SK-N-SH treated with all-trans-retinoic acid at 6 μM for 48 hours (cell line): ENCODE results near the gene CLDN25.

Experiments
- ATAC-seq: fragments of 200-7000 bp; cut with Tn5 transposase; 3 replicates; pipeline ENCODE4 v1.9.1; 2020; ENCODE audit warnings: mild to moderate bottlenecking, moderate library complexity
- ARNTL ChIP-seq: fragments of 450-650 bp; formaldehyde crosslinking; IDR thresholded peaks from 2 replicates; pipeline ENCODE4 v1.5.0; 2020; ENCODE audit warnings: low read depth, mild to moderate bottlenecking, moderate library complexity, borderline replicate concordance
- BACH2 ChIP-seq: fragments of 250-450 bp; sonication (Bioruptor Pico); IDR thresholded peaks from 2 replicates; pipeline ENCODE4 v1.9.0; 2021; ENCODE audit warnings: mild to moderate bottlenecking, borderline replicate concordance
- CSDC2 ChIP-seq: fragments of 250-450 bp; sonication (Bioruptor Pico); IDR thresholded peaks from 2 replicates; pipeline ENCODE4 v1.5.0; 2020; ENCODE audit warnings: mild to moderate bottlenecking, moderate library complexity
- ESRRG ChIP-seq: fragments of 250-450 bp; sonication (Bioruptor Pico); IDR thresholded peaks from 2 replicates; pipeline ENCODE4 v1.6.1; 2021; ENCODE audit warnings: mild to moderate bottlenecking
- GLIS3 ChIP-seq: fragments of 250-450 bp; sonication (Bioruptor Pico); IDR thresholded peaks from 2 replicates; pipeline ENCODE4 v1.5.0; 2020; ENCODE audit warnings: mild to moderate bottlenecking, moderate library complexity
- ISL1 ChIP-seq: fragments of 250-450 bp; sonication (Bioruptor Pico); IDR thresholded peaks from 2 replicates; pipeline ENCODE4 v2.1.2; 2022; ENCODE audit warnings: mild to moderate bottlenecking, moderate library complexity
- PPARA ChIP-seq: fragments of 250-450 bp; sonication (Bioruptor Pico); IDR thresholded peaks from 2 replicates; pipeline ENCODE4 v1.5.0; 2020; ENCODE audit warnings: mild to moderate bottlenecking, borderline replicate concordance
- RARB ChIP-seq: fragments of 250-450 bp; sonication (Bioruptor Pico); IDR thresholded peaks from 2 replicates; pipeline ENCODE4 v1.8.0; 2021; ENCODE audit warnings: mild to moderate bottlenecking, moderate library complexity
- TCF4 ChIP-seq: fragments of 250-450 bp; sonication (Bioruptor Pico); IDR thresholded peaks from 2 replicates; pipeline ENCODE4 v1.8.0; 2021; ENCODE audit warnings: mild to moderate bottlenecking, moderate library complexity, borderline replicate concordance
- TOX ChIP-seq: fragments of 250-450 bp; sonication (Bioruptor Pico); IDR thresholded peaks from 2 replicates; pipeline ENCODE4 v1.8.0; 2021; ENCODE audit warnings: mild to moderate bottlenecking, moderate library complexity, borderline replicate concordance
- ZC3H10 ChIP-seq: fragments of 250-450 bp; sonication (Bioruptor Pico); IDR thresholded peaks from 2 replicates; pipeline ENCODE4 v1.5.1; 2021; ENCODE audit warnings: mild to moderate bottlenecking, moderate library complexity
- ZFP3 ChIP-seq: fragments of 250-450 bp; sonication (Bioruptor Pico); IDR thresholded peaks from 2 replicates; pipeline ENCODE4 v1.5.0; 2020; ENCODE audit warnings: mild to moderate bottlenecking, moderate library complexity
- ZNF70 ChIP-seq: fragments of 450-650 bp; formaldehyde crosslinking; IDR thresholded peaks from 2 replicates; pipeline ENCODE4 v1.5.0; 2020; ENCODE audit warnings: mild to moderate bottlenecking, moderate library complexity
- ZNF8 ChIP-seq: fragments of 450-650 bp; formaldehyde crosslinking; IDR thresholded peaks from 2 replicates; pipeline ENCODE4 v1.5.0; 2020; ENCODE audit warnings: mild to moderate bottlenecking, moderate library complexity
- TF ChIP-seq, protein P1 (sequence below): fragments of 250-450 bp; sonication (Bioruptor Pico); IDR thresholded peaks from 2 replicates; pipeline ENCODE4 v1.8.0; 2020; ENCODE audit warnings: mild to moderate bottlenecking, moderate library complexity, borderline replicate concordance
- TF ChIP-seq, protein P2 (sequence below): fragments of 250-450 bp; sonication (Bioruptor Pico); IDR thresholded peaks from 2 replicates; pipeline ENCODE4 v1.5.1; 2020; ENCODE audit warnings: low read depth, mild to moderate bottlenecking, moderate library complexity
- TF ChIP-seq, protein P3 (sequence below): fragments of 250-450 bp; sonication (Bioruptor Pico); IDR thresholded peaks from 2 replicates; pipeline ENCODE4 v1.5.1; 2021; ENCODE audit warnings: mild to moderate bottlenecking, moderate library complexity
- TF ChIP-seq, protein P4 (sequence below): fragments of 250-450 bp; sonication (Bioruptor Pico); IDR thresholded peaks from 2 replicates; pipeline ENCODE4 v1.8.0; 2021; ENCODE audit warnings: low read depth, mild to moderate bottlenecking, moderate library complexity, borderline replicate concordance

Gene CLDN25

GRCh38 chr11:113730887-113731726, 48.5 kb upstream of the CLDN25 start (continued):
- TF ChIP-seq, protein P1, sequence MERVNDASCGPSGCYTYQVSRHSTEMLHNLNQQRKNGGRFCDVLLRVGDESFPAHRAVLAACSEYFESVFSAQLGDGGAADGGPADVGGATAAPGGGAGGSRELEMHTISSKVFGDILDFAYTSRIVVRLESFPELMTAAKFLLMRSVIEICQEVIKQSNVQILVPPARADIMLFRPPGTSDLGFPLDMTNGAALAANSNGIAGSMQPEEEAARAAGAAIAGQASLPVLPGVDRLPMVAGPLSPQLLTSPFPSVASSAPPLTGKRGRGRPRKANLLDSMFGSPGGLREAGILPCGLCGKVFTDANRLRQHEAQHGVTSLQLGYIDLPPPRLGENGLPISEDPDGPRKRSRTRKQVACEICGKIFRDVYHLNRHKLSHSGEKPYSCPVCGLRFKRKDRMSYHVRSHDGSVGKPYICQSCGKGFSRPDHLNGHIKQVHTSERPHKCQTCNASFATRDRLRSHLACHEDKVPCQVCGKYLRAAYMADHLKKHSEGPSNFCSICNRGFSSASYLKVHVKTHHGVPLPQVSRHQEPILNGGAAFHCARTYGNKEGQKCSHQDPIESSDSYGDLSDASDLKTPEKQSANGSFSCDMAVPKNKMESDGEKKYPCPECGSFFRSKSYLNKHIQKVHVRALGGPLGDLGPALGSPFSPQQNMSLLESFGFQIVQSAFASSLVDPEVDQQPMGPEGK (CRISPR knock-in tag) = no peak
- TF ChIP-seq ZNF8 (no peak), ZFP3 (CRISPR knock-in tag) (no peak), ARNTL (CRISPR knock-in tag) (no peak), GLIS3 (CRISPR knock-in tag) (no peak)
- TF ChIP-seq, all 23 proteins: peak for 0

GRCh38 chr11:113732092-113732491, 47.5 kb upstream of the CLDN25 start:
- TF ChIP-seq, protein P2, sequence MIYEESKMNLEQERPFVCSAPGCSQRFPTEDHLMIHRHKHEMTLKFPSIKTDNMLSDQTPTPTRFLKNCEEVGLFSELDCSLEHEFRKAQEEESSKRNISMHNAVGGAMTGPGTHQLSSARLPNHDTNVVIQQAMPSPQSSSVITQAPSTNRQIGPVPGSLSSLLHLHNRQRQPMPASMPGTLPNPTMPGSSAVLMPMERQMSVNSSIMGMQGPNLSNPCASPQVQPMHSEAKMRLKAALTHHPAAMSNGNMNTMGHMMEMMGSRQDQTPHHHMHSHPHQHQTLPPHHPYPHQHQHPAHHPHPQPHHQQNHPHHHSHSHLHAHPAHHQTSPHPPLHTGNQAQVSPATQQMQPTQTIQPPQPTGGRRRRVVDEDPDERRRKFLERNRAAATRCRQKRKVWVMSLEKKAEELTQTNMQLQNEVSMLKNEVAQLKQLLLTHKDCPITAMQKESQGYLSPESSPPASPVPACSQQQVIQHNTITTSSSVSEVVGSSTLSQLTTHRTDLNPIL (CRISPR knock-in tag) = no peak
- TF ChIP-seq TOX (CRISPR knock-in tag) (no peak), ISL1 (no peak), TCF4 (no peak), ZNF70 (CRISPR knock-in tag) (no peak), ARNTL (CRISPR knock-in tag) (no peak), ZNF8 (no peak), RARB (CRISPR knock-in tag) (no peak), BACH2 (CRISPR knock-in tag) (no peak), ESRRG (CRISPR knock-in tag) (no peak), ZC3H10 (CRISPR knock-in tag) (no peak)
- TF ChIP-seq, protein P3, sequence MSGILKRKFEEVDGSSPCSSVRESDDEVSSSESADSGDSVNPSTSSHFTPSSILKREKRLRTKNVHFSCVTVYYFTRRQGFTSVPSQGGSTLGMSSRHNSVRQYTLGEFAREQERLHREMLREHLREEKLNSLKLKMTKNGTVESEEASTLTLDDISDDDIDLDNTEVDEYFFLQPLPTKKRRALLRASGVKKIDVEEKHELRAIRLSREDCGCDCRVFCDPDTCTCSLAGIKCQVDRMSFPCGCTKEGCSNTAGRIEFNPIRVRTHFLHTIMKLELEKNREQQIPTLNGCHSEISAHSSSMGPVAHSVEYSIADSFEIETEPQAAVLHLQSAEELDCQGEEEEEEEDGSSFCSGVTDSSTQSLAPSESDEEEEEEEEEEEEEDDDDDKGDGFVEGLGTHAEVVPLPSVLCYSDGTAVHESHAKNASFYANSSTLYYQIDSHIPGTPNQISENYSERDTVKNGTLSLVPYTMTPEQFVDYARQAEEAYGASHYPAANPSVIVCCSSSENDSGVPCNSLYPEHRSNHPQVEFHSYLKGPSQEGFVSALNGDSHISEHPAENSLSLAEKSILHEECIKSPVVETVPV (CRISPR knock-in tag) = no peak
- TF ChIP-seq, protein P4, sequence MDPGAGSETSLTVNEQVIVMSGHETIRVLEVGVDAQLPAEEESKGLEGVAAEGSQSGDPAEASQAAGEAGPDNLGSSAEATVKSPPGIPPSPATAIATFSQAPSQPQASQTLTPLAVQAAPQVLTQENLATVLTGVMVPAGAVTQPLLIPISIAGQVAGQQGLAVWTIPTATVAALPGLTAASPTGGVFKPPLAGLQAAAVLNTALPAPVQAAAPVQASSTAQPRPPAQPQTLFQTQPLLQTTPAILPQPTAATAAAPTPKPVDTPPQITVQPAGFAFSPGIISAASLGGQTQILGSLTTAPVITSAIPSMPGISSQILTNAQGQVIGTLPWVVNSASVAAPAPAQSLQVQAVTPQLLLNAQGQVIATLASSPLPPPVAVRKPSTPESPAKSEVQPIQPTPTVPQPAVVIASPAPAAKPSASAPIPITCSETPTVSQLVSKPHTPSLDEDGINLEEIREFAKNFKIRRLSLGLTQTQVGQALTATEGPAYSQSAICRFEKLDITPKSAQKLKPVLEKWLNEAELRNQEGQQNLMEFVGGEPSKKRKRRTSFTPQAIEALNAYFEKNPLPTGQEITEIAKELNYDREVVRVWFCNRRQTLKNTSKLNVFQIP (CRISPR knock-in tag) = no peak
- TF ChIP-seq, protein P1 (CRISPR knock-in tag) = no peak
- no peak for ATAC-seq

GRCh38 chr11:113736323-113736722, 43.3 kb upstream of the CLDN25 start:
- ATAC-seq = no peak
- TF ChIP-seq, protein P4 (CRISPR knock-in tag) = no peak
- TF ChIP-seq ISL1 = no peak
- no peak for TF ChIP-seq PPARA
- no peak for TF ChIP-seq BACH2 (CRISPR knock-in tag)
- no peak for TF ChIP-seq ARNTL (CRISPR knock-in tag)
- TF ChIP-seq, protein P2 (CRISPR knock-in tag) = no peak
- no peak for TF ChIP-seq TOX (CRISPR knock-in tag)
- TF ChIP-seq ZFP3 (CRISPR knock-in tag) = no peak
- TF ChIP-seq, protein P1 (CRISPR knock-in tag) = no peak
- no peak for TF ChIP-seq TCF4
- TF ChIP-seq, protein P3 (CRISPR knock-in tag) = no peak
- no peak for TF ChIP-seq RARB (CRISPR knock-in tag)
- no peak for TF ChIP-seq ESRRG (CRISPR knock-in tag)
- no peak for TF ChIP-seq CSDC2 (CRISPR knock-in tag)
